ENCODE data around the gene DCC.

DCC gene

GRCh38 chr18:52519021-52519420 is 179.0 kb downstream of the DCC start:
- TF ChIP-seq CTCF (IDR thresholded peaks at IDR 0.05; ENCODE audit: low read depth, low read length), result no peak
- Histone ChIP-seq H3K4me3 (ENCODE audit: low read depth, low read length) (no peak overlapping the region), H3K4me1 (no peaks in the 10 kb centered on the region), H3K27me3 (no peaks in the 10 kb centered on the region), H3K36me3 (no peaks in the 10 kb centered on the region), H3K9me3 (no peaks in the 10 kb centered on the region)
- no peak for DNase-seq

- DNase-seq, result no peak
- TF ChIP-seq CTCF (IDR thresholded peaks at IDR 0.05; ENCODE audit: low read depth, low read length), result no peak
- Histone ChIP-seq H3K4me1 (no peaks in the 10 kb centered on the region), H3K27me3 (no peaks in the 10 kb centered on the region), H3K4me3 (ENCODE audit: low read depth, low read length) (no peak overlapping the region), H3K9me3 (no peaks in the 10 kb centered on the region), H3K36me3 (no peaks in the 10 kb centered on the region)
Measured at GRCh38 chr18:52523566-52523965, 183.6 kb downstream of the DCC start.

GRCh38 chr18:52531836-52532235 is 191.8 kb downstream of the DCC start:
- H3K9me3 ChIP-seq, result no peaks in the 10 kb centered on the region
- no peaks in the 10 kb centered on the region for H3K4me1 ChIP-seq
- no peak for TF ChIP-seq CTCF (IDR thresholded peaks at IDR 0.05; ENCODE audit: low read depth, low read length)
- H3K36me3 ChIP-seq, result no peaks in the 10 kb centered on the region
- H3K27me3 ChIP-seq, result no peaks in the 10 kb centered on the region
- no peak overlapping the region for H3K4me3 ChIP-seq (ENCODE audit: low read depth, low read length)
- DNase-seq, result no peak

GRCh38 chr18:52536039-52536438 is 196.0 kb downstream of the DCC start:
- H3K36me3 ChIP-seq, result no peaks in the 10 kb centered on the region
- no peaks in the 10 kb centered on the region for H3K27me3 ChIP-seq
- H3K4me3 ChIP-seq (ENCODE audit: low read depth, low read length), result no peak overlapping the region
- no peak for TF ChIP-seq CTCF (IDR thresholded peaks at IDR 0.05; ENCODE audit: low read depth, low read length)
- H3K9me3 ChIP-seq, result no peaks in the 10 kb centered on the region
- H3K4me1 ChIP-seq, result no peaks in the 10 kb centered on the region
- DNase-seq, result no peak

GRCh38 chr18:52537261-52537660 is 197.3 kb downstream of the DCC start:
- Histone ChIP-seq H3K9me3 (no peaks in the 10 kb centered on the region), H3K36me3 (no peaks in the 10 kb centered on the region), H3K4me3 (ENCODE audit: low read depth, low read length) (no peak overlapping the region), H3K4me1 (no peaks in the 10 kb centered on the region), H3K27me3 (no peaks in the 10 kb centered on the region)
- no peak for TF ChIP-seq CTCF (IDR thresholded peaks at IDR 0.05; ENCODE audit: low read depth, low read length)
- DNase-seq, result no peak

GRCh38 chr18:52541056-52541455 is 201.1 kb downstream of the DCC start:
- no peaks in the 10 kb centered on the region for H3K4me1 ChIP-seq

More at GRCh38 chr18:52541056-52541455, 201.1 kb downstream of the DCC start:
- no peak for TF ChIP-seq CTCF (IDR thresholded peaks at IDR 0.05; ENCODE audit: low read depth, low read length)
- Histone ChIP-seq H3K36me3 (no peaks in the 10 kb centered on the region), H3K4me3 (ENCODE audit: low read depth, low read length) (no peak overlapping the region), H3K27me3 (no peaks in the 10 kb centered on the region), H3K9me3 (no peaks in the 10 kb centered on the region)
- DNase-seq, result no peak

All from BE2C (cell line).